K562 (cell line): ENCODE results near the gene GSS. TPM values are rescaled to one million over a fixed set of nuclear protein-coding genes. Genes with fewer than 3 reads are reported as not detected.

ENCODE experiments used
- ATAC-seq: fragments of 200-7000 bp; cut with Tn5 transposase; 3 replicates; pipeline ENCODE4 v1.9.1; 2020; ENCODE audit warnings: moderate library complexity
- BruUV-seq: library from RNA; stranded (reverse); fragments of 400-500 nt; replicated peaks from 2 replicates; lab custom pipeline; 2021; lab: Mats Ljungman, UMichigan
- CTCF ChIA-PET: fragments of 300-600 bp; formaldehyde crosslinking; extraction: SDS; loops from one replicate; lab custom pipeline; 2021; ENCODE audit warnings: low intra/inter-chr PET ratio; lab: Yijun Ruan, JAX
- POLR2A ChIA-PET: fragments of 300-600, 350-650 bp; sonication (Branson Sonifier 250); formaldehyde crosslinking; extraction: SDS; loops from one replicate; lab custom pipeline; 2021; ENCODE audit warnings: antibody characterized with exemption, inconsistent platforms; lab: Yijun Ruan, JAX
- DNase-seq, 4 experiments: peaks; one replicate each; pipeline versions ENCODE4 v3.0.0 to v3.0.0-alpha.2; 2011 to 2018; ENCODE audit warnings: low spot score in 3 of 4, mixed read lengths in 3 of 4; ENCODE audit errors: extremely low read depth in 1 of 4
- FAIRE-seq: peaks from 2 replicates; lab custom pipeline; 2011; peaks lifted over from hg19 to GRCh38; lab: Jason Lieb, UNC
- H2AFZ ChIP-seq: 2 replicates; pipeline ENCODE4 v1.6.0; 2011; ENCODE audit warnings: low read depth, low read length, control low read depth, inconsistent platforms
- H3K27ac ChIP-seq: fragments of 200-600 bp; 3 replicates; pipeline ENCODE4 v1.8.0; 2011; ENCODE audit warnings: low read depth, mild to moderate bottlenecking, control low read depth, inconsistent platforms, low read length, moderate library complexity, mixed read lengths; ENCODE audit errors: extremely low read depth
- H3K27me3 ChIP-seq, 2 experiments: fragments of 300-600 bp in 1 of 2; 2 replicates in 1 of 2; 3 replicates in 1 of 2; pipeline versions ENCODE4 v1.6.0 to v1.8.0; 2011; ENCODE audit warnings: inconsistent platforms in 2 of 2, low read length in 2 of 2, mild to moderate bottlenecking in 1 of 2, mixed read lengths in 1 of 2, moderate library complexity in 1 of 2; ENCODE audit not compliant: control insufficient read depth in 2 of 2, insufficient read depth in 2 of 2
- H3K36me3 ChIP-seq: fragments of 300-600 bp; 3 replicates; pipeline ENCODE4 v1.8.0; 2011; ENCODE audit warnings: mild to moderate bottlenecking, low read length, inconsistent platforms; ENCODE audit not compliant: control insufficient read depth, insufficient read depth
- H3K4me1 ChIP-seq, 2 experiments: fragments of 200-600 bp in 1 of 2; replicated peaks in 1 of 2; 2 replicates in 1 of 2; 3 replicates in 1 of 2; pipeline versions ENCODE4 v1.5.1 to v1.8.0; 2011; ENCODE audit warnings: inconsistent platforms in 2 of 2, low read length in 2 of 2, mild to moderate bottlenecking in 1 of 2, mixed read lengths in 1 of 2, moderate library complexity in 1 of 2; ENCODE audit not compliant: control insufficient read depth in 2 of 2, insufficient read depth in 2 of 2
- H3K4me2 ChIP-seq: 2 replicates; pipeline ENCODE4 v1.6.1; 2011; ENCODE audit warnings: low read length, control low read depth, inconsistent platforms, mixed read lengths; ENCODE audit not compliant: insufficient read depth
- H3K4me3 ChIP-seq: fragments of 200-600 bp; sonication (generic), shearing (Covaris generic); 2 replicates; pipeline ENCODE4 v1.5.1; 2016; ENCODE audit warnings: control low read depth, inconsistent platforms
- H3K79me2 ChIP-seq: fragments of 200-600 bp; 3 replicates; pipeline ENCODE4 v1.8.0; 2011; ENCODE audit warnings: low read length, inconsistent platforms; ENCODE audit not compliant: control insufficient read depth, insufficient read depth
- H3K9ac ChIP-seq, 2 experiments: 2 replicates each; pipeline versions ENCODE4 v1.6.0 to v1.6.1; 2011; ENCODE audit warnings: low read depth in 2 of 2, low read length in 2 of 2, control low read depth in 1 of 2, inconsistent platforms in 1 of 2, mild to moderate bottlenecking in 1 of 2, mixed read lengths in 1 of 2; ENCODE audit not compliant: insufficient read depth in 1 of 2
- H3K9me1 ChIP-seq: one replicate; pipeline ENCODE4 v1.6.0; 2011; ENCODE audit warnings: inconsistent platforms, mild to moderate bottlenecking, low read length, moderate library complexity; ENCODE audit not compliant: control insufficient read depth, insufficient read depth
- H3K9me3 ChIP-seq: replicated peaks from 2 replicates; pipeline ENCODE4 v1.5.1; 2011; ENCODE audit warnings: low read depth, low read length, inconsistent platforms; ENCODE audit not compliant: control insufficient read depth, insufficient read depth
- H4K20me1 ChIP-seq: replicated peaks from 2 replicates; pipeline ENCODE4 v1.6.1; 2011; ENCODE audit warnings: low read length, inconsistent platforms, mixed read lengths; ENCODE audit not compliant: control insufficient read depth, insufficient read depth
- BHLHE40 ChIP-seq: IDR thresholded peaks from 2 replicates; pipeline ENCODE4 v1.6.1; 2011; ENCODE audit warnings: low read length, improper control_type of control experiment
- POLR2G ChIP-seq: fragments of 200-400 bp; formaldehyde crosslinking; IDR thresholded peaks from 2 replicates; pipeline ENCODE4 v1.6.1; 2017; ENCODE audit warnings: low read depth, mild to moderate bottlenecking, antibody characterized with exemption, low read length, moderate library complexity
- RB1 ChIP-seq: fragments of 450-650 bp; IDR thresholded peaks from 2 replicates; pipeline ENCODE4 v1.6.1; 2017; ENCODE audit warnings: low read depth, mild to moderate bottlenecking
- RUNX1 ChIP-seq: sonication (generic); IDR thresholded peaks from 2 replicates; pipeline ENCODE4 v1.6.1; 2016; ENCODE audit warnings: antibody characterized with exemption, low read depth
- SAFB ChIP-seq: fragments of 200-400 bp; formaldehyde crosslinking; IDR thresholded peaks from 2 replicates; pipeline ENCODE4 v1.6.1; 2017; ENCODE audit warnings: low read depth, low read length, borderline replicate concordance
- THRAP3 ChIP-seq: fragments of 450-650 bp; IDR thresholded peaks from 2 replicates; pipeline ENCODE4 v1.6.1; 2016; ENCODE audit warnings: mild to moderate bottlenecking, inconsistent platforms, borderline replicate concordance
- USF2 ChIP-seq: sonication (generic); formaldehyde crosslinking; IDR thresholded peaks from 2 replicates; pipeline ENCODE4 v1.5.0; 2020; ENCODE audit warnings: missing genetic modification reagents
- WGBS: fragments of 100-300 bp; shearing (Covaris generic); methylation state at CpG from one replicate; pipeline ENCODE4 v1.1.6; 2016; ENCODE audit warnings: low coverage, mixed read lengths; ENCODE audit not compliant: insufficient coverage; ENCODE audit errors: missing lambda C conversion rate; 5-methylcytosine and 5-hydroxymethylcytosine counted together
- in situ Hi-C: fragments of 300-500 bp; cut with MboI; formaldehyde crosslinking; loops from 4 replicates; pipeline ENCODE4 v1.15.0; 2018; ENCODE audit warnings: inconsistent platforms, mixed read lengths
- intact Hi-C: fragments of 100-400 bp; cut with micrococcal nuclease; formaldehyde crosslinking; loops from 2 replicates; pipeline ENCODE4 v1.14.2; 2022
- polyA plus RNA-seq, 8 experiments: library from polyadenylated mRNA; depleted of rRNA in 4 of 8; stranded (reverse) in 5 of 8; unstranded in 3 of 8; fragments of >200 nt; fragmentation: Nextera tagmentation in 2 of 8; fragmentation: Illumina TruSeq in 1 of 8; extraction: Ambion mirVana in 2 of 8; extraction: Trizol in 1 of 8; gene quantifications; 2 replicates each; pipeline versions ENCODE4 v1.2.1 to v1.2.3, GENCODE V29; 2011 to 2014; ENCODE audit warnings: inconsistent platforms in 1 of 8, missing spikeins in 1 of 8
- total RNA-seq, 7 experiments: library from RNA; depleted of rRNA in 6 of 7; stranded (reverse); fragments of >200 nt in 6 of 7; fragmentation: Illumina TruSeq in 2 of 7; extraction: Trizol in 2 of 7; gene quantifications; 2 replicates each; pipeline versions ENCODE4 v1.2.1 to v1.2.3, GENCODE V29; 2011 to 2021; ENCODE audit warnings: low replicate concordance in 1 of 7

GSS gene
- total and polyA plus RNA-seq, 9 of the 15 experiments (the other 6 are each of a cell fraction or from before 2014, with no cell fraction given), result 18.4 to 165 (median 89.4) TPM

DNA sequence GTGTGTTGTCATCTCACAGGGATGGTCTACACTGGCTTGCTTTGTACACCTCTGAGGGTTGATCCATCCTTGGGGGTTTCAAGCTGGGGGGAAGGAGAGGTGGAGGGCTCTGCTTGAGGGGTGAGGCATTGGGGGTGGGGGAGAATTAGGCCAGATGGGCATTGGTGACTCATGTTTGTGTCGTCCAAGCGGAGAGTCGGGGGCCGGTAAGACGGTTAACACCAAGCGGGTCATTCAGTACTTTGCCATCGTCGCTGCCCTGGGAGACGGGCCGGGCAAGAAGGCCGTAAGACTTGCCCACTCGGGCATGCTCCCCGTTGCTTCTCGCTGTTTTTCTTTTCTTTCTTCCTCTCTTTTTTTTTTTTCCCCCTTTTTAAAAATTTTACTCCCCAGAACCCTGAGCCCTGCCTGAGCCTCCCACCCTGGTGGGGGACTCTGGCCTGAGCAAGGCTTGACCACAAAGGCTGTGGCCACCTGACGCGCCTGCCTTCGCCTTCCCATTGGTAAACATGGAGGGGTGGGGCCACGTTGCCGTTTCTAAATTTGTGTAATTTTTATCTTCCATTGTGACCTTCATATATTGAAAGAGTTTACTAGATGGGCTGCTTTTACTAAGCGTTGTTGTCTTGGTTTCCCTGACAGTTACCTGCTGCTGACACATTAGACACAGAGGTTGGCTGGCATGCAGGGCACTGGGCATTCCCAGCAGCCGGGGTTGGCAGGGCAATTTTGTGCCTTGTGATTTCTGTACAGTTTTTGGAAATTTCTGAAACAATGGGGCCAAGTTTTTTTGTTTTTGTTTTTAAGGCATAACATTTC is 26.9 kb upstream of the GSS start:
- Histone ChIP-seq H3K4me3 (no peak overlapping the region), H3K4me1 (peaks cover 15 to 53% of the 10 kb centered on the region in 2 experiments; a peak in 4 of 5 replicates), H3K27me3 (no peaks in the 10 kb centered on the region), H3K27ac (no peak overlapping the region), H3K4me2 (no peak overlapping the region), H3K79me2 (no peaks in the 10 kb centered on the region), H3K9me1 (no peaks in the 10 kb centered on the region), H3K36me3 (no peaks in the 10 kb centered on the region), H4K20me1 (no peaks in the 10 kb centered on the region), H2AFZ (0 out of 2 replicates have a peak overlapping the region, but pooled peaks have one; percentile 36), H3K9ac (no peak overlapping the region), H3K9me3 (no peaks in the 10 kb centered on the region)
- ATAC-seq (no peak), DNase-seq (no peak), FAIRE-seq (no peak)
- ChIA-PET CTCF (no interaction called here), POLR2A (interaction anchor here (0.6 kb wide), 1 partner anchor 194 kb away, joined by 3 read pairs; no protein-coding TSS in a partner anchor)
- WGBS, result 61% methylated on average over 19 of the region's 21 CpGs
- BruUV-seq, result no TSS peak
- in situ Hi-C loops, result no loop called here
- TF ChIP-seq SAFB (no peak), POLR2G (peak; percentile 26; the same call in 1 of the 2 replicates)
- intact Hi-C loops, result no loop called here

- Histone ChIP-seq H2AFZ (peak overlapping the region; percentile 36; the same call in 1 of the 2 replicates), H4K20me1 (no peaks in the 10 kb centered on the region), H3K4me2 (no peak overlapping the region), H3K9me1 (peaks cover 3% of the 10 kb centered on the region), H3K36me3 (no peaks in the 10 kb centered on the region), H3K4me3 (no peak overlapping the region), H3K27ac (no peak overlapping the region), H3K9ac (peak overlapping the region in 1 of 2 experiments; percentile 23; a peak in 1 of 4 replicates), H3K79me2 (no peaks in the 10 kb centered on the region), H3K9me3 (no peaks in the 10 kb centered on the region), H3K4me1 (peaks cover 24 to 49% of the 10 kb centered on the region in 2 experiments; a peak in 4 of 5 replicates), H3K27me3 (no peaks in the 10 kb centered on the region)
- no TSS peak for BruUV-seq
- FAIRE-seq, result peak; percentile 6
- WGBS, result 77% methylated on average over 21 of the region's 22 CpGs
- no peak for ATAC-seq
- intact Hi-C loops, result no loop called here
- DNase-seq, result peak in 1 of 4 experiments; percentile 50
- ChIA-PET POLR2A (no interaction called here), CTCF (no interaction called here)
- in situ Hi-C loops, result no loop called here
- 0 out of 2 replicates have a peak, but pooled peaks have one; percentile 18 for TF ChIP-seq POLR2G
- TF ChIP-seq USF2 (CRISPR knock-in tag), result peak; percentile 30; the same call in 1 of the 2 replicates
- peak; percentile 68 for TF ChIP-seq BHLHE40
- TF ChIP-seq THRAP3, result no peak
- TF ChIP-seq RB1, result no peak
- TF ChIP-seq RUNX1, result no peak
Observed at GRCh38 chr20:34980543-34981233, 25.1 kb upstream of the GSS start.
